Measurements from ENCODE around the gene FGF18. TPM values are rescaled to one million over a fixed set of nuclear protein-coding genes. Genes with fewer than 3 reads are reported as not detected.

The FGF18 gene
- total RNA-seq, 6 donors from 2014 or later: 0.44 to 4.6 (median 1.4) TPM

DNA sequence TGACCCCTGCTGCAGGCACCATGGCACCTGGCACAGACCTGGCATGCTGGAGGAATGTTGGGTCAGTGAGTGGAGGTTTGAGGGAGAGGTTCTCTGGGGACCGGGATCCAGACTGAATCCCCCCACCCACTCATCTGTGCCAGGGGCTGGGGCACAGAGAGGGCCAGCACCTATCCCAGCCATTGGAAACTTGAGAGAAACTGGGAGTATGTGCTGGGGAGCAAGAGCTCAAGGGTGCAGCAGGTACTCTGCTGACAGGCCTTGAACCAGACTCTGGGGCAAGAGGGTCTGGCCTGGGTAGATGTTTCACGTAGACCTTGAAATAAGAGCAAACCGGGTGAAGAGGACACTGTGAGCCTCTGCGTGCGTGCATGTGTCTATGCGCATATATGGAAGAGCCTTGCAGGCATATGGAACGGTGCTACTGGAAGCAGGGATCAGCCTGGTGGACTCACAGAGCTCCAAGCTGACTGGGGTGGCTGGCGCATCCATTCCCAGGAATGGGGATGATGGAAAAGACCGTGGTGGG lies 8.8 kb downstream of the FGF18 start:
- H3K4me3 ChIP-seq: no peak overlapping the region
- H3K36me3 ChIP-seq: no peaks in the 10 kb centered on the region
- no peaks in the 10 kb centered on the region for H3K4me1 ChIP-seq
- WGBS, 2 donors: 87 to 97% methylated on average over 8 to 9 of the region's 9 CpGs
- DNase-seq (no peak), ATAC-seq (ENCODE audit: low FRiP score in 2 of 2) (no peak)
- H3K27me3 ChIP-seq: no peaks in the 10 kb centered on the region
- H3K9me3 ChIP-seq: no peaks in the 10 kb centered on the region
- no peak overlapping the region for H3K27ac ChIP-seq
- TF ChIP-seq, protein P1, sequence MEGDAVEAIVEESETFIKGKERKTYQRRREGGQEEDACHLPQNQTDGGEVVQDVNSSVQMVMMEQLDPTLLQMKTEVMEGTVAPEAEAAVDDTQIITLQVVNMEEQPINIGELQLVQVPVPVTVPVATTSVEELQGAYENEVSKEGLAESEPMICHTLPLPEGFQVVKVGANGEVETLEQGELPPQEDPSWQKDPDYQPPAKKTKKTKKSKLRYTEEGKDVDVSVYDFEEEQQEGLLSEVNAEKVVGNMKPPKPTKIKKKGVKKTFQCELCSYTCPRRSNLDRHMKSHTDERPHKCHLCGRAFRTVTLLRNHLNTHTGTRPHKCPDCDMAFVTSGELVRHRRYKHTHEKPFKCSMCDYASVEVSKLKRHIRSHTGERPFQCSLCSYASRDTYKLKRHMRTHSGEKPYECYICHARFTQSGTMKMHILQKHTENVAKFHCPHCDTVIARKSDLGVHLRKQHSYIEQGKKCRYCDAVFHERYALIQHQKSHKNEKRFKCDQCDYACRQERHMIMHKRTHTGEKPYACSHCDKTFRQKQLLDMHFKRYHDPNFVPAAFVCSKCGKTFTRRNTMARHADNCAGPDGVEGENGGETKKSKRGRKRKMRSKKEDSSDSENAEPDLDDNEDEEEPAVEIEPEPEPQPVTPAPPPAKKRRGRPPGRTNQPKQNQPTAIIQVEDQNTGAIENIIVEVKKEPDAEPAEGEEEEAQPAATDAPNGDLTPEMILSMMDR (IDR thresholded peaks at IDR 0.05): no peak
- no peak for TF ChIP-seq EP300 (IDR thresholded peaks at IDR 0.05)
- no peak for TF ChIP-seq POLR2AphosphoS5 (IDR thresholded peaks at IDR 0.05)
- TF ChIP-seq POLR2A (IDR thresholded peaks at IDR 0.05): no peak

DNA sequence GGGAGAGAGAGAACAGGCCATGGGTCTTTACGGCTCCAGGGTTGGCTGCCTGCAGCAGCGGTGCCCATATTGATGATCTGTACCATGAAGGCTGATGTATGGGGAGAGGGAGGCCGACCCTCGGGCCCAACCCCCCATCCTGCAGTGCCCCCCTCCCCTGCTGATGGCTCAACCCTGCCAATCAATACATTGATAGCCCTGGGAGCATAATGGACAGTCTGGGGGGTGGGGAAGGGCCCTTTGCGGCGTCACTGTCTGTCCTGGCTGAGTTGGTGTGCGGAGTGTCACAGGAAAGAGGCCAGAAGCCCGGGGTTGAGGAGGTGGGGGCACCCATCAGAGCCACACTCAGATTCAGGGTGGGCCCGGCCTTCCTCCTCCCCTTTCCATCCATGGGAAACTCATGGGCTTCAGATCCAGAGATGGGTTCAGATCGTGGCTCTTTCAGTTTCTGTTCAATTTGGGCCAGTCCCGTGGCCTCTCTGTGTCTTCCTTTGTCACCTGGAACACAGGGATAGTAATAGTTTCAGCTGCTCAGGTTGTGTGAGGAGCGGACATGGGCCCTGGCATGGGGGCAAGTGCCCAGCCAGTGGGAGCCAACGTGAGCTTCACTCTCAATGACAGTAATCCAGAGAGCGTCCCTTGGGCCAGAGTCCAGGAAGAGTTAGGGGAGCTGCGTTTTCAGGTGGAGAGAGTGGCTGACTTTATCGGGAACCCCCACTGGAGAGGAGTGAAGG lies 9.5 kb downstream of the FGF18 start:
- no peak for TF ChIP-seq EP300 (IDR thresholded peaks at IDR 0.05)
- TF ChIP-seq POLR2A (IDR thresholded peaks at IDR 0.05): no peak
- Histone ChIP-seq H3K27ac (no peak overlapping the region), H3K27me3 (no peaks in the 10 kb centered on the region), H3K36me3 (no peaks in the 10 kb centered on the region), H3K4me3 (no peak overlapping the region), H3K9me3 (no peaks in the 10 kb centered on the region), H3K4me1 (no peaks in the 10 kb centered on the region)
- 83 to 91% methylated on average over 12 to 16 of the region's 16 CpGs for WGBS, 2 donors
- DNase-seq: no peak
- ATAC-seq (ENCODE audit: low FRiP score in 2 of 2): no peak

DNA sequence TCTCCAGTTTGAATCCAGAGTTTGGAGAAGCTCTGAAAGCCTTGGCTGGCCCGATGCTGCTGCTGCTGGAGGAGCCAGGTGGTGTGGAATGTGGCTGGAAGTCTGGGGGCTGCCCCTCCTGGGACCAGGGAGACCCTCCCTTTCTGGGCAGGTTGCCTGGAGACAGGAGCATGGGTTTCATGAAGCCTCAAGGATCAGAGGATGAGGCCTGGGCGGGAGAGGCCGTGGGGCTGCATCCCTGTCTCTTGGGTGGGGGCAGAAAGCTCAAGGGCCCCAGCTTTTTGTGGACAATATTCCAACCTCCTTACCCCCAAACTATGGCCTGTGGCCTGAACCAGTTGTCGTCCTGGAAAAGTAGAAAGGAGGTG lies 10.1 kb downstream of the FGF18 start:
- no peak for TF ChIP-seq EP300 (IDR thresholded peaks at IDR 0.05)
- no peak for TF ChIP-seq POLR2A (IDR thresholded peaks at IDR 0.05)
- no peak for TF ChIP-seq POLR2AphosphoS5 (IDR thresholded peaks at IDR 0.05)
- TF ChIP-seq, protein P1 (IDR thresholded peaks at IDR 0.05): no peak

DNA sequence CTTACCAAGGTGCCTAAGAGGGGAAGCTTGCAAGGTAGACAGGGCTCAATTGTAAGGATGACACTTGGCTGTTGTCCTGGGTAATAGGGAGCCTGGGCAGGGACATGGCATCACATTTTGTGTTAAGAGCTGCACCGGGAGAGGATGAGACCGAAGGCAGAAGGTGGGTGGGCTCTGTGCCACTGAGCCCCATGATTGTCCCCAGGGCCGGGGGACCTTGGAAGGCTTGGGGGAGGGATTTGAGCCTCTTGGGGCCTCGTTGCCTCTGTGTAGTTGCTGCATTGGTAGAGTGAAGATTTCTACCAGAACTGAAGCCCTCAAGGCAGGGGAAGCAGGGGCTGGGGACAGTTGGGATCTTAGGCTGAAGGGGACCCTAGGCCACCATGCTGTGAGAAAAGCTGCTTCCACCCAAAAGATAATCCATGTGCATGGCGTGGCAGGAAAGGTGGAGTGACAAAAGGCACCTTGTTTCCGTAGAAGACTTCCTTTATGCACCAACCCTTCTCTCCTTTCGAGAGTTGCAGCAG lies 11.9 kb downstream of the FGF18 start:
- Histone ChIP-seq H3K9me3 (no peaks in the 10 kb centered on the region), H3K36me3 (no peaks in the 10 kb centered on the region), H3K27ac (no peak overlapping the region), H3K4me3 (no peak overlapping the region), H3K4me1 (no peaks in the 10 kb centered on the region), H3K27me3 (no peaks in the 10 kb centered on the region)
- ATAC-seq (ENCODE audit: low FRiP score in 2 of 2): no peak
- no peak for DNase-seq
- TF ChIP-seq, protein P1 (IDR thresholded peaks at IDR 0.05): no peak
- TF ChIP-seq EP300 (IDR thresholded peaks at IDR 0.05): no peak
- WGBS, 2 donors: 83 to 92% methylated on average over 7 of the region's 7 CpGs

More for the DNA sequence above, 10.1 kb downstream of the FGF18 start:
- no peaks in the 10 kb centered on the region for H3K27me3 ChIP-seq
- DNase-seq (no peak), ATAC-seq (ENCODE audit: low FRiP score in 2 of 2) (no peak)
- H3K4me1 ChIP-seq: no peaks in the 10 kb centered on the region
- WGBS, 2 donors: 97% methylated on average over 4 of the region's 4 CpGs
- H3K4me3 ChIP-seq: no peak overlapping the region
- no peaks in the 10 kb centered on the region for H3K9me3 ChIP-seq
- H3K27ac ChIP-seq: no peak overlapping the region
- H3K36me3 ChIP-seq: no peaks in the 10 kb centered on the region

DNA sequence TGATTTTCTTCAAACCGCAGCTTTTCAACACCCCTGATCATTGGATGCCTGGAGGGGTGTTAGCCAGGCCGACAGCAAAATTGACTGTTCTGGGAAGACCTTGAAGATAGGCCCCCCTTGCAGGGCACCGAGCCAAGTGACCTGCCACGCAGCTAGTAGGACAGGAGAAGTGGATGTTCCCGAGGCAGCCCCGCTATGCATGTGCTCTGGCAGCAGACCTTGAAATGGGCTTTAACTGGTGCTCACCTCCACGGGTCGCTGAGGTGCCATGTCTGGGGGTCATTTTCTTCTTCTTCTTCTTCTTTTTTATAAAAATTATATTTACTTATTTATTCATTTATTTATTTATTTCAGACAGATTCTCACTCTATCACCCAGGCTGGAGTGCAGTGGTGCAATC lies 12.6 kb downstream of the FGF18 start:
- H3K4me1 ChIP-seq: peaks cover 0 to 4% (median 0%) of the 10 kb centered on the region in 4 donors
- H3K4me3 ChIP-seq: no peak overlapping the region
- ATAC-seq (ENCODE audit: low FRiP score in 2 of 2) (no peak), DNase-seq (no peak)
- no peaks in the 10 kb centered on the region for H3K36me3 ChIP-seq
- H3K9me3 ChIP-seq: no peaks in the 10 kb centered on the region
- H3K27ac ChIP-seq: no peak overlapping the region
- TF ChIP-seq POLR2AphosphoS5 (IDR thresholded peaks at IDR 0.05) (no peak), POLR2A (IDR thresholded peaks at IDR 0.05) (no peak), EP300 (IDR thresholded peaks at IDR 0.05) (no peak)
- TF ChIP-seq, protein P1 (IDR thresholded peaks at IDR 0.05): no peak
- no peaks in the 10 kb centered on the region for H3K27me3 ChIP-seq
- 79 to 91% methylated on average over 7 to 8 of the region's 8 CpGs for WGBS, 2 donors

Data from upper lobe of left lung (tissue), 6 donors.